NCI-H748 (cell line): ENCODE measurements around the gene POLK.
A peak's percentile ranks its signal among the peaks of the same experiment; 100 is the strongest.

Experiments used
- DNase-seq: peaks from one replicate; lab custom pipeline; 2025; ENCODE audit not compliant: unreplicated experiment; lab: John Stamatoyannopoulos, UW

The POLK gene

GRCh38 chr5:75608870-75609269 is 97.2 kb downstream of the POLK start:
- DNase-seq: no peak

- no peak for DNase-seq
Measured at GRCh38 chr5:75610201-75610600, 98.5 kb downstream of the POLK start.

- DNase-seq: peak; percentile 58
Measured at GRCh38 chr5:75610859-75611310, 99.2 kb downstream of the POLK start.

- DNase-seq: peak; percentile 38
Measured at GRCh38 chr5:75611311-75612225, 99.9 kb downstream of the POLK start, which contains the start of gene ANKDD1B. Gene ANKDD1B (plus strand): TSS chr5:75611453. CDS start chr5:75611635, 182 bp downstream.

- DNase-seq: peak; percentile 38
Measured at GRCh38 chr5:75612226-75612569, 100.5 kb downstream of the POLK start.

GRCh38 chr5:75612901-75613300 is 101.2 kb downstream of the POLK start:
- no peak for DNase-seq

GRCh38 chr5:75614176-75614575 is 102.5 kb downstream of the POLK start:
- no peak for DNase-seq

GRCh38 chr5:75616371-75616881 is 104.7 kb downstream of the POLK start:
- DNase-seq: no peak

GRCh38 chr5:75616971-75617621 is 105.4 kb downstream of the POLK start:
- DNase-seq: no peak

GRCh38 chr5:75617736-75618352 is 106.2 kb downstream of the POLK start:
- DNase-seq: no peak

GRCh38 chr5:75620184-75620959 is 108.7 kb downstream of the POLK start:
- no peak for DNase-seq

GRCh38 chr5:75622564-75622963 is 110.9 kb downstream of the POLK start:
- no peak for DNase-seq

- DNase-seq: no peak
Measured at GRCh38 chr5:75623846-75624245, 112.2 kb downstream of the POLK start.

GRCh38 chr5:75626959-75627358 is 115.3 kb downstream of the POLK start:
- DNase-seq: no peak

- no peak for DNase-seq
Measured at GRCh38 chr5:75627801-75628200, 116.1 kb downstream of the POLK start.

GRCh38 chr5:75630875-75631274 is 119.2 kb downstream of the POLK start:
- no peak for DNase-seq

- DNase-seq: no peak
Measured at GRCh38 chr5:75632321-75632720, 120.6 kb downstream of the POLK start.

GRCh38 chr5:75637949-75638348 is 126.3 kb downstream of the POLK start:
- DNase-seq: no peak

GRCh38 chr5:75639535-75640311 is 128.0 kb downstream of the POLK start:
- DNase-seq: no peak

- no peak for DNase-seq
Measured at GRCh38 chr5:75640395-75640794, 128.7 kb downstream of the POLK start.
